SH-SY5Y (cell line): Measurements from ENCODE around the gene HOXD1.

Experiments
- GATA2 ChIP-seq: IDR thresholded peaks from 2 replicates; pipeline ENCODE4 v1.6.1; 2011; ENCODE audit warnings: mild to moderate bottlenecking, low read depth, low read length
- GATA3 ChIP-seq: IDR thresholded peaks from 2 replicates; pipeline ENCODE4 v1.6.1; 2011; ENCODE audit warnings: low read depth, mild to moderate bottlenecking, low read length, moderate library complexity

GRCh38 chr2:176147800-176148496 is 40.5 kb upstream of the HOXD1 start:
- TF ChIP-seq GATA2 = no peak
- no peak for TF ChIP-seq GATA3
